Choroid plexus epithelial cell (primary cell): ENCODE results near the gene RASGRP2.

Source experiments
- DNase-seq: peaks from one replicate; pipeline ENCODE4 v3.0.0-alpha.2; 2010; ENCODE audit warnings: low read depth
- H3K4me3 ChIP-seq: 2 replicates; pipeline ENCODE4 v1.5.1; 2011; ENCODE audit warnings: low read depth, mild to moderate bottlenecking, control low read depth, low read length, moderate library complexity
- TF ChIP-seq, protein P1 (sequence below): conservative IDR thresholded peaks from 2 replicates; pipeline ENCODE4 v1.5.1; 2011; ENCODE audit warnings: low read depth, mild to moderate bottlenecking, control low read depth, inconsistent platforms, low read length, moderate library complexity

Gene RASGRP2

DNA sequence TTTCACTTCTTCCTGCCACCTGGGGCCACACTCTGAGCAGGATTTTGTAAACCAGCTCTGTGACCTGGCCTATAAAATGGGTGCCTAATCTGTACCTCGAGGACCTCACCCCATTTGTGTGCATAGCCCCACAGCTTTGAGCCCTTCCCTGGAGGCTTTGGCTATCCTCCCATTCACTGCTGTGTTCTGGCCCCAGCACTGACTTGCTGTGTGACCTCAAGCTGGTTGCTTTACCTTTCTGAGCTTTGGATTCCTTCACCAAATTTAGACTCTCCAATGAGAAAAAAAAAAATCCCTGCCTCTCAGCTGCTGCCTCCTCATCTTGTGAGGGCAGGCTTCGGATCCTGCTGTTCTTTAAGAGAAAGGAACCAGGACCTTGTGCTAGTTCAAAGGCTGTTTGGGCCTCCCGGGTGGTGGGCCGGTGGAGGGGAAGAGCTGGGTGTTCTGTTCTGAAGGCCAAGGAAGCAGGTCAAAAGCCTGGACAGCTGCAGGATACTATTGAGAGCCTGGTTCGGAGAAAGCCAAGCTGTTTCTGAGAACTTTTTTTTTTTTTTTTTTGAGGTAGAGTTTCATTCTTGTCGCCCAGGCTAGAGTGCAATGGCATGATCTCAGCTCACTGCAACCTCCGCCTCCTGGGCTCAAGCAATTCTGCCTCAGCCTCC, 16.9 kb upstream of the RASGRP2 start:
- no peak overlapping the region for H3K4me3 ChIP-seq
- TF ChIP-seq, protein P1, sequence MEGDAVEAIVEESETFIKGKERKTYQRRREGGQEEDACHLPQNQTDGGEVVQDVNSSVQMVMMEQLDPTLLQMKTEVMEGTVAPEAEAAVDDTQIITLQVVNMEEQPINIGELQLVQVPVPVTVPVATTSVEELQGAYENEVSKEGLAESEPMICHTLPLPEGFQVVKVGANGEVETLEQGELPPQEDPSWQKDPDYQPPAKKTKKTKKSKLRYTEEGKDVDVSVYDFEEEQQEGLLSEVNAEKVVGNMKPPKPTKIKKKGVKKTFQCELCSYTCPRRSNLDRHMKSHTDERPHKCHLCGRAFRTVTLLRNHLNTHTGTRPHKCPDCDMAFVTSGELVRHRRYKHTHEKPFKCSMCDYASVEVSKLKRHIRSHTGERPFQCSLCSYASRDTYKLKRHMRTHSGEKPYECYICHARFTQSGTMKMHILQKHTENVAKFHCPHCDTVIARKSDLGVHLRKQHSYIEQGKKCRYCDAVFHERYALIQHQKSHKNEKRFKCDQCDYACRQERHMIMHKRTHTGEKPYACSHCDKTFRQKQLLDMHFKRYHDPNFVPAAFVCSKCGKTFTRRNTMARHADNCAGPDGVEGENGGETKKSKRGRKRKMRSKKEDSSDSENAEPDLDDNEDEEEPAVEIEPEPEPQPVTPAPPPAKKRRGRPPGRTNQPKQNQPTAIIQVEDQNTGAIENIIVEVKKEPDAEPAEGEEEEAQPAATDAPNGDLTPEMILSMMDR = no peak
- peak; percentile 47 for DNase-seq

DNA sequence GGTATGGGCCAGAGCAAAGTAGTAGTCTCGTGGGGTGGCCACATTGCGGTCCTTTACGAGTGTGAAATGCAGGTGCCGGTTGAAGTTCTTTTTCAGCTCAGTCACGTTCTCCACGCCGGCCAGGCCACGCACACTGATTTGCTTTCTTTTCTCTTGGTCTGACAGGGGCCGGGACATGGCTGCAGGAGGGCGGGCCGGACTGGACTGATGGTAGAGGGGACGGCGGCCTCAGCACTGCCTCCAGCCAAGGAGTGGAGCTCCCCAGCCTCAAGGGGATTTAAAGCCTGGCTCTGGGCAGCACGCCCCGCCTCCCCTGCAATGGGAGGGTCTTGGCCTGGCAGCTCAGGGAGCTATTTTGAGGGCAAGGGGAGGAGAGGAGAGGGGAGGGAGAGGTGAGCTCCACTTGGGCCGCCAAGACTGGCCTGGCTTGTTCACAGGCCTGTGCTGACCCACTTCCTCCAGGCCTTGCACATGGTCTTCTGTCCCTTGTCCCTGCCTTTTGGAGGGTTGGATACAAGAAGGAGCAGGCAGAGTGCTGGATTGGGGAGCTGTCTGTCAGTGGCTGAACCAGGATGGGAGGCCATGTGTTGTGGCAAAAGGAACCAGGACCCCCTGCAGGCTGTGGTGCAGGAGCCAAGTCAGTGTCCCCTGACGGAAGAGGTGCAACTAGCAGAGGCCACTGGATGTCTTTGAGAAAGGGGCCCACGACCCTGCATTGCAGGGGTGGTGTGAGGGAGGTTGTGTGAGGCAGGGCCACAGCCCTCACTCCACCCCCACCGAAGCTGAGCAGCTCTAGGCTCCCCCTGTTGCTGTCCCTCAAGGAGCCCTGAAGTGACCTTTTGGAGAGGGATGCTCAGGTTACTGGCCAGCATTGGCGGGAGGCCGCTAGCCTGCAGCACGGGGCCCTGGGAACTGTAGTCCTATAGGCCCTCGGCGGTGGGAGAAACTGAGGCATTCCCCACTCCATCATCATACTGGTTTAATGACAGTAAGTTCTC, 16.1 kb upstream of the RASGRP2 start, which contains the start of gene PYGM:
TSS of gene PYGM (minus strand) at position 253 of the 998 bp plus-strand sequence. CDS start at position 177, 76 bp downstream.
- H3K4me3 ChIP-seq = peak within 1 kb of the TSS; percentile 42

DNA sequence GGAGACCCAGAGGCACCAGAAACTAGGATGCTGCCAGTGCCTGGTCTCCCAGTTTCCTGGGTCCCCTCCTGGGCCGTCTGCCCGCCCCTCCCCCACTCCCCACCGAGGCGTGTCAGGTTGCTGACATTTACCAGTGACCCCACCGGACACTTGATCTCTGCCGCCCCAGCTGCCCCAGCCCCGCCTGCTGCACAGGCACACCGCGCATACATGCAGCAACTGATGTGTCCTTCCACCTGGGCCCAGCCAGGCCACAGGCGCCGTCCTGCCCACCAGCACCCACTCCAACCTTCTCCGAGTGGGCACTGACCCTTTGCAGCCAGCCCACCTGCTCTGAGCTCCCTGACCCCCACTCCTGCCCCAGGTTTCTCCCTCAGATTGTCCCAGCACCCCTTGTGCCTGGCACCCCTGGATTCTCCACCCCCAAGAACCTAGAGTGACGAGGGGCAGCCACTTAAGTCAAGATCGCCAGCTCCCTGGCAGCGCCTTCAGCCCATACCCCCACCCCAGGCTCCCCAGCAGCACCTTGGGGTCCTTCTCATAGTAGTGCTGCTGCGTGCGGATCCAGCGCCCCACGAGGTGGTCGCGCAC, 15.3 kb upstream of the RASGRP2 start:
- H3K4me3 ChIP-seq = peak overlapping the region; percentile 42
- no peak for DNase-seq

More for the DNA sequence above, 16.1 kb upstream of the RASGRP2 start, which contains the start of gene PYGM:
- TF ChIP-seq, protein P1 = no peak
- peak; percentile 89 for DNase-seq

DNA sequence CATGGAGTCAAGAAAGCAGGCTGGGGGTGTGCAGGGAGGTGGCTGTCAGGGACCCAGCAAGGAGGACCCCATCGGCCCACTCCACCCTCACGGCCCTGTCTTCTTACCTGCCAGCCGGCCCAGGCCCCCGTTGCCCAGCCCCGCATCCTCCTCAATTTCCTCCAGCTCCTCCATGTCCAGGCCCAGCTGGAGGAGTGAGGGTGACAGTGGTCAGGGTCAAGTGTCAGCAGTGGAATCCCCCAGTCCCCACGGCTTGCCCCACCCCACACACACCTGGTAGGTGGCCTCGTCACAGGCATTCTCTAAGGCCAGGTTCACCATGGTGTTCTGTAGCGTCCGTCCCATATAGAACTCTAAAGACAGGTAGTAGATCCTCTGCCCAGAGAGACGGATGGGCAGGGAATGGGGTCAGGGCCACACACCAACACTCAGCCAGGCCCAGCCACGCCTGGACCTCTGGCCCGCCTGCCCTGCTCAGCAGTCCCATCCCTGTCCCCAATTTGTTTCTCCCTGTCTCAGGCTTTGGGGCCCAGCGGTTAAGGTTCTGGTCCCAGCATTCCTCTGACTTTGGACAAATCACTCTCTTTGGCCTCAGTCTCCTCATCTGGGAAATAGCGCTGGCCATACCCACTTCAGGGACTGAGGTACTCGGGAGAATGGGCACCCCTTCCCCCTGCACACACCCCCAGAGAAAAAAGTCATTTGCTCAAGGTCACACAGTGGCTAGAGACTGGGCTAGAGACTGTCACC, 14.6 kb upstream of the RASGRP2 start:
- TF ChIP-seq, protein P1 = no peak
- H3K4me3 ChIP-seq = peak overlapping the region; percentile 42
- DNase-seq = no peak

More for the DNA sequence above, 15.3 kb upstream of the RASGRP2 start:
- TF ChIP-seq, protein P1 = no peak

GRCh38 chr11:64757549-64758329, 13.8 kb upstream of the RASGRP2 start:
- H3K4me3 ChIP-seq = no peak overlapping the region
- TF ChIP-seq, protein P1 = no peak
- DNase-seq = no peak
